Measurements from ENCODE around the gene U2AF2. TPM values are rescaled to one million over a fixed set of nuclear protein-coding genes. Genes with fewer than 3 reads are reported as not detected.

Gene U2AF2
- total and polyA plus RNA-seq, 2 experiments from 2014 or later, result 73.1 to 233 TPM

- TF ChIP-seq, protein P1, sequence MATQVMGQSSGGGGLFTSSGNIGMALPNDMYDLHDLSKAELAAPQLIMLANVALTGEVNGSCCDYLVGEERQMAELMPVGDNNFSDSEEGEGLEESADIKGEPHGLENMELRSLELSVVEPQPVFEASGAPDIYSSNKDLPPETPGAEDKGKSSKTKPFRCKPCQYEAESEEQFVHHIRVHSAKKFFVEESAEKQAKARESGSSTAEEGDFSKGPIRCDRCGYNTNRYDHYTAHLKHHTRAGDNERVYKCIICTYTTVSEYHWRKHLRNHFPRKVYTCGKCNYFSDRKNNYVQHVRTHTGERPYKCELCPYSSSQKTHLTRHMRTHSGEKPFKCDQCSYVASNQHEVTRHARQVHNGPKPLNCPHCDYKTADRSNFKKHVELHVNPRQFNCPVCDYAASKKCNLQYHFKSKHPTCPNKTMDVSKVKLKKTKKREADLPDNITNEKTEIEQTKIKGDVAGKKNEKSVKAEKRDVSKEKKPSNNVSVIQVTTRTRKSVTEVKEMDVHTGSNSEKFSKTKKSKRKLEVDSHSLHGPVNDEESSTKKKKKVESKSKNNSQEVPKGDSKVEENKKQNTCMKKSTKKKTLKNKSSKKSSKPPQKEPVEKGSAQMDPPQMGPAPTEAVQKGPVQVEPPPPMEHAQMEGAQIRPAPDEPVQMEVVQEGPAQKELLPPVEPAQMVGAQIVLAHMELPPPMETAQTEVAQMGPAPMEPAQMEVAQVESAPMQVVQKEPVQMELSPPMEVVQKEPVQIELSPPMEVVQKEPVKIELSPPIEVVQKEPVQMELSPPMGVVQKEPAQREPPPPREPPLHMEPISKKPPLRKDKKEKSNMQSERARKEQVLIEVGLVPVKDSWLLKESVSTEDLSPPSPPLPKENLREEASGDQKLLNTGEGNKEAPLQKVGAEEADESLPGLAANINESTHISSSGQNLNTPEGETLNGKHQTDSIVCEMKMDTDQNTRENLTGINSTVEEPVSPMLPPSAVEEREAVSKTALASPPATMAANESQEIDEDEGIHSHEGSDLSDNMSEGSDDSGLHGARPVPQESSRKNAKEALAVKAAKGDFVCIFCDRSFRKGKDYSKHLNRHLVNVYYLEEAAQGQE (IDR thresholded peaks at IDR 0.05; ENCODE audit: unreplicated experiment), result no peak
- TF ChIP-seq EZH2phosphoT487 (IDR thresholded peaks at IDR 0.05; ENCODE audit: unreplicated experiment), result no peak
- no peak for TF ChIP-seq CTCF (conservative IDR thresholded peaks at IDR 0.05; ENCODE audit: low read depth in 2 of 2)
- no peak for TF ChIP-seq JUNB (IDR thresholded peaks at IDR 0.05; ENCODE audit: unreplicated experiment)
- no peak for TF ChIP-seq ZNF114 (CRISPR knock-in tag; IDR thresholded peaks at IDR 0.05)
- Histone ChIP-seq H3K4me3 (no peak overlapping the region), H3K4me2 (no peak overlapping the region), H3K4me1 (ENCODE audit: insufficient read depth) (no peaks in the 10 kb centered on the region; the same call in 1 of the 2 replicates), H4K20me1 (replicated peaks; ENCODE audit: insufficient read depth) (no peaks in the 10 kb centered on the region), H3K36me3 (ENCODE audit: insufficient read depth) (no peaks in the 10 kb centered on the region), H3K9me2 (ENCODE audit: insufficient read depth) (no peaks in the 10 kb centered on the region), H3K27ac (ENCODE audit: low read depth) (no peak overlapping the region), H2AFZ (no peak overlapping the region), H3K79me2 (replicated peaks; ENCODE audit: insufficient read depth) (peaks cover 17% of the 10 kb centered on the region), H3F3A (replicated peaks; ENCODE audit: low read depth) (peaks cover 15% of the 10 kb centered on the region), H3K27me3 (ENCODE audit: insufficient read depth) (no peaks in the 10 kb centered on the region)
- no peak overlapping the region for H3K27ac Mint-ChIP-seq
- H3K9me3 Mint-ChIP-seq, result no peaks in the 10 kb centered on the region; the same call in 2 of the 3 replicates
- peak overlapping the region; percentile 18; the same call in 2 of the 3 replicates for H3K4me3 Mint-ChIP-seq
- peaks cover 25% of the 10 kb centered on the region for H3K36me3 Mint-ChIP-seq (ENCODE audit: low read depth)
- no peak for DNase-seq (ENCODE audit: low spot score)
- ATAC-seq, result no peak
- peaks cover 25% of the 10 kb centered on the region for H3K4me1 Mint-ChIP-seq
- H3K27me3 Mint-ChIP-seq (ENCODE audit: insufficient read depth, low read depth, poor library complexity), result peaks cover 43% of the 10 kb centered on the region
Observed at GRCh38 chr19:55650602-55651230, 4.1 kb upstream of the U2AF2 start.

- Mint-ChIP-seq H3K4me1 (peaks cover 30% of the 10 kb centered on the region), H3K27me3 (ENCODE audit: insufficient read depth, low read depth, poor library complexity) (peaks cover 43% of the 10 kb centered on the region), H3K36me3 (ENCODE audit: low read depth) (peaks cover 26% of the 10 kb centered on the region), H3K27ac (no peak overlapping the region), H3K9me3 (no peaks in the 10 kb centered on the region; the same call in 2 of the 3 replicates), H3K4me3 (peak overlapping the region; percentile 18; the same call in 1 of the 3 replicates)
- Histone ChIP-seq H4K20me1 (replicated peaks; ENCODE audit: insufficient read depth) (peaks cover 5% of the 10 kb centered on the region), H2AFZ (no peak overlapping the region), H3K9me2 (ENCODE audit: insufficient read depth) (no peaks in the 10 kb centered on the region), H3K4me3 (peak overlapping the region; percentile 100; the same call in 1 of the 2 replicates), H3K36me3 (ENCODE audit: insufficient read depth) (no peaks in the 10 kb centered on the region), H3K79me2 (replicated peaks; ENCODE audit: insufficient read depth) (peaks cover 17% of the 10 kb centered on the region), H3K27ac (ENCODE audit: low read depth) (no peak overlapping the region), H3K4me1 (ENCODE audit: insufficient read depth) (peaks cover 4% of the 10 kb centered on the region; the same call in 1 of the 2 replicates), H3K27me3 (ENCODE audit: insufficient read depth) (no peaks in the 10 kb centered on the region), H3K4me2 (no peak overlapping the region; the same call in 1 of the 2 replicates), H3F3A (replicated peaks; ENCODE audit: low read depth) (peaks cover 19% of the 10 kb centered on the region)
- ATAC-seq (no peak), DNase-seq (ENCODE audit: low spot score) (no peak)
- TF ChIP-seq CTCF (conservative IDR thresholded peaks at IDR 0.05; ENCODE audit: low read depth in 2 of 2) (no peak), ZNF114 (CRISPR knock-in tag; IDR thresholded peaks at IDR 0.05) (no peak), STAT1 (IDR thresholded peaks at IDR 0.05; ENCODE audit: unreplicated experiment) (no peak), EZH2phosphoT487 (IDR thresholded peaks at IDR 0.05; ENCODE audit: unreplicated experiment) (no peak), EZH2 (IDR thresholded peaks at IDR 0.05; ENCODE audit: low read depth, unreplicated experiment) (no peak), NANOG (IDR thresholded peaks at IDR 0.05; ENCODE audit: borderline replicate concordance) (no peak)
- TF ChIP-seq, protein P1 (IDR thresholded peaks at IDR 0.05; ENCODE audit: unreplicated experiment), result no peak
- TF ChIP-seq, protein P2, sequence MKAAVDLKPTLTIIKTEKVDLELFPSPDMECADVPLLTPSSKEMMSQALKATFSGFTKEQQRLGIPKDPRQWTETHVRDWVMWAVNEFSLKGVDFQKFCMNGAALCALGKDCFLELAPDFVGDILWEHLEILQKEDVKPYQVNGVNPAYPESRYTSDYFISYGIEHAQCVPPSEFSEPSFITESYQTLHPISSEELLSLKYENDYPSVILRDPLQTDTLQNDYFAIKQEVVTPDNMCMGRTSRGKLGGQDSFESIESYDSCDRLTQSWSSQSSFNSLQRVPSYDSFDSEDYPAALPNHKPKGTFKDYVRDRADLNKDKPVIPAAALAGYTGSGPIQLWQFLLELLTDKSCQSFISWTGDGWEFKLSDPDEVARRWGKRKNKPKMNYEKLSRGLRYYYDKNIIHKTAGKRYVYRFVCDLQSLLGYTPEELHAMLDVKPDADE (IDR thresholded peaks at IDR 0.05), result no peak
Observed at GRCh38 chr19:55651236-55651635, 3.6 kb upstream of the U2AF2 start.

Measured in GM23338 (cell line).